GM11168 (cell line): ENCODE measurements around the gene RABGGTA.

Source experiments
- in situ Hi-C: fragments of 300-500 bp; cut with MboI; formaldehyde crosslinking; loops from one replicate; pipeline ENCODE4 v1.12.0; 2022; ENCODE audit warnings: low sequenced_read_pairs; ENCODE audit not compliant: unreplicated experiment

RABGGTA gene

DNA sequence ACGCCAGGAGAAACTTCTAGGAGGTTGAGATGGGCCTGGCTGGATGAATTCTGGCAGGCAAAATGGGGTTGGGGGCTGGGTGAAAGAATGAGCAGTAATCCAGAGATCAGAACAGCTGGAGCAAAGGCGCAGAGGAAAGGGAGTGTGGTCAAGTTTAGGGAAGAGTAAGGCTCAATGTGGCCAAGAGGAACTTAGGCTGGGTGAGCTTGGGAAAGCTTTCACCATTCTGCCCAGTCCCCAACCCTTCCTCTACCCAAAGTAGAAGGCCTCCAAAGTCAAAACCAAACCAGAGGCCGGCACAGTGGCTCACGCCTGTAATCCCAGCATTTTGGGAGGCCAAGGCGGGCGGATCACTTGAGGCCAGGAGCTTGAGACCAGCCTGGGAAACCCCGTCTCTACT lies 10.2 kb upstream of the RABGGTA start:
- in situ Hi-C loops: no loop called here

DNA sequence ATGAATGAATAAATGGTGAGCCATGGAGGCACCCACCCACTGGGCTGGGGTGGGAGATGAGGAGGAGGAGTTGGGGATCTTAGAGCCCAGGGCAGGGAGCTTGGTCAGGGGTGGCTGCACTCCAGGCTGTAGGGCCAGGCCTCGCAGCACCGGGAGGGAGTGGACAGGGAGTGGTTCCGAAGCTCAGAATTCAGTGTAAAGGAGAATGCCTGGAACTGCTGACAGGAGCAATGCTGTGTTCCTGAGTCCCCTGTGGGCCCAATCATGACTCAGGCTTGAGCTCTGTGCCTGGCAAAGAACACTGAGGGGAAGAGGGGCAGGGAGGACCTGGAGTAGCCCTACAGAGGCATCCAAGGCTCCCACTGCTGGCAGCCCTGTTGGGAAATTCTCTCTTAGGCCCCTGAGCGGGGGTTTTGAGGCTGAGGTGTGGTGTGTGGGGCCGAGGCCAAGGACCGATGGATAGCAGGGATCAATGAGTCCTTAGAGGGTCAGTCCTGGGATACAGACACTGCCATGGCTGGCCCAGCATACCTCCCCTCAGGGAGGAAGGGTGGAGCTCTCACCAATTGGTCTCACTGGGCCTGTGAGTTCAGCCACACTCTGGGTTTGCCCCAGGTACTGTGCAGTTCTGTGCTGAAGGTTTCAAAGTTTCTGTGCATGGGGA lies 9.5 kb upstream of the RABGGTA start:
- in situ Hi-C loops: no loop called here

DNA sequence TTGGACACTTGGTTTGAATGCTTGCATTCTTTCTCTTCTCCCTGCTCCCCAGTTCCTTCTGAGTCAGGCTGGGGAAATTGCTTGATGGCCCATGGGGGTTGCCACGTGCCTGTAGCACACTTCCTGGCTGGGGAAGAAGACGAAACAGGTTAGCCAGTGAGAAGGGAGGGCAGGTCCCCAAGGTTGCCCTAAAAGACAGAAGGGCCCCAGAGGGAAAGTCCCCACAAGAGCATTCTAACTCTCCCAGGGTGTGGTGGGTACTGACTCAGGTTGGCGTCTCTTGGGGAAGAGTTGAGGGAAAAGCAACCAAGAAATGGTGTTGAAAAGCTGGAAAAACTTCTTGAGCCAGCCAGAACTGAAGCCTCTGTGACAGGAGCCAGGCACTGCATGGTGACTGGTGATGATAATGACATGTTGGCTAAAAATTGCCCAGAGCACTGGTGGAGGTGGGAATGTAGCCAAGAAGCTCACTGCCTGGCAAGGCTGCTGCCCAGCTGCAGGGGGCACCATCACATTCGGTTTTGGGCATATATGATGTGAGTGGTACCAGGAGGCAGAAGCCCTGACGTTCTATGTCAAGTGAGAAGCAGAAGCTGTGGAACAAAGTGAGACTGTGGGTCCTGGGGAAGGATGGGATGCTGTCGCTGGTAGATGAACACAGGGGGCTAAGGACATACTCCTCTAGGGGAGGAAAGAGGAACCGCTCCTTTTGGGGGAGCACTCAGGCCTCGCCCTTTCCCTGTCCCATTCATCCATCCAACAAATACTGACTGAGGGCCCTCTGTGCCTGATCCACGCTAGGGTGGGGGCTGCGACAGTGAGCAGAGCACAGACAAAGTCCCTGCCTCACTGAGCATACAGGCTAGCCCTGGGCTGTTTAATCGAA lies 8.1 kb upstream of the RABGGTA start:
- in situ Hi-C loops: no loop called here

DNA sequence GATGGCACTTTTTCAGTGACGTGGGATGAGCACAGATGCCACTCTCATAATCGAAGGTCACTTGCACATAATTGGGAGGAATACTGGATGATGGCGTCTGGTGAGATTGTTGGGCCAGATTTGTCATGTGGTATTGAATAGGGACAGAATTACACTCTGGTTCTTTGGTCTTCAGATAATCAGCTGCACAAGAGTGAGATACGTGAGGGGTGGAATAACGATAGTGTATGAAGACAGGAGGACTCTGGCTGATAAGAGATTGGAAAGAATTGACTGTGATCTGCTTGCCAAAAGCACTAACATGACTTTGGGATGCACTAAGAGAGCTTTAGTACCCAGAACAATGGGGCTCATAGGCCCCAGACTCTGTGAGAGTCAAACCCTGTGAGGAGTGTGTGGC lies 7.0 kb upstream of the RABGGTA start:
- in situ Hi-C loops: no loop called here

- in situ Hi-C loops: no loop called here
Measured at GRCh38 chr14:24277606-24278321, 6.4 kb upstream of the RABGGTA start.

DNA sequence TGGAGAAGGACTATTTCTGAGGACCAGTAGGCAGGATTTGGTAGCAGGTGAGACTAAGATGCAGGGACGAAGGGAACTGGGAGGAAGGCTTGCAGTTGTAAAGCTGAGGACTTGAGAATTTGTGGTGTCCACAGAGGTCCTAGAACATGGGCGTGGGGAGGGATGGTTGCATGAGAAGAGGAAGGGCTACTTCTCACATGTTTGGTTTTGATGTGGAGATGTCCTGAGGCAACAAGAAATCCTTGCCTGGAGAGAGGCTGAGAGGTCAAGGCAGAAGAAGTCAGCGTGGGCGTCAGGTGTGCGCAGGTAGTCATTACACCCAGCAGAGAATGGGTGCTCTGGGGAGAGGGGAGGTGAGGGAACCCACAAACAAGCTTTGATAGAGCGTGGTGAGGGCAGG lies 5.7 kb upstream of the RABGGTA start:
- in situ Hi-C loops: no loop called here

GRCh38 chr14:24274101-24274543 lies 2.7 kb upstream of the RABGGTA start:
- in situ Hi-C loops: no loop called here

DNA sequence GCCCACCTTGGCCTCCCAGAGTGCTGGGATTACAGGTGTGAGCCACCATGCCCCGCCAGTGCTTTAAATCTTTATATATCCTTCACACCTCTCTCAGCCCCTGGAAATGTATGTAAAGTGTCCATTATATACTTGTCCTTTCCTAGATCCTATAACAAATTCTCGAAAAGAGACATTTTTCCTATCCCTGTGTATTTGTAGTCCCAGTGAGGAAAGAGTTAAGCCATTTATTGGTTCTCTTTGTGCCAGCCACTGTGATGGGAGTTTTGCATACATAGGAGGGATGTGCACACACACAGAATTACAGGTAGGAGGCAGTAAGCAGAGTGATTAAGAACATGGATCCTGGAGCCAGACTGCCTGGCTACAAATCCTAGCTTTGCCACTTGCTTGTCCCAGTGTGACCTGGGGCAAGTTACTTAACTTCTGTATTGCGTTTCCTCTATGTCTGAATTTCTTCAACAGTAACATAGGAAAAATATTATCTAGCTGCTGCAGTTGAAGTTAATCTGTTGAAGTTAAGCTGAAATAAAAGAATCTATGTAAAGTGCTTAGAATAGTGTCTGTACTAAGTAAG lies 2.1 kb upstream of the RABGGTA start:
- in situ Hi-C loops: no loop called here

GRCh38 chr14:24272467-24272866 lies 1.1 kb upstream of the RABGGTA start:
- in situ Hi-C loops: no loop called here

GRCh38 chr14:24271834-24272263 lies 452 bp upstream of the RABGGTA start:
- in situ Hi-C loops: no loop called here

DNA sequence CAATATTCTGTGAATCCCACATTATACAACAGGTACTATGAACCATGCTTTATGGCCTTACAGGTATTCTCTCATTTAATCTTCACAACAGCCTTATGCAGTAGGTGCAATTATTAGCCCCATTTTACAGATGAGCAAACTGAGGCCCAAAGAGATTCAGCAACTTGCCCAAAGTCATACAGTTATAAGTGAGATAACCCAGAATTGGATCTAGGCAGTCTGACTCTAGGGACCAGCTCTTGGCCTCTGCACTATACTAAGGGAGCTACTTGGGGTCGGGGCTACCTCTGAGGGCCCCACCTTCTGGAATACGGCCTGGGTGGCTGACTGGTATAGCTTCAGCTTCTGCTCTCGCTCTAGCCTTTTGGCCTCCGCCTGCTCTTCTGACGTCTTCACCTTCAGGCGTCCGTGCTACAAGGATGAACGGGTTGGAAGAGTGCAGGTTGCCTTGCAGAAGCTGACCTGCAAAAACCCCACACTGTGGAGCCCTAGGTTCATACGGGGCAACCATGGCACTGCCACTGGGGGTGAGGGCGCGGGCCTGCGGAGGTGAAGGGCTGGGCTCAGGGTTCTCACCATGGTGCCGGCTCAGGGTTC lies 762 bp downstream of the RABGGTA start:
- in situ Hi-C loops: no loop called here

GRCh38 chr14:24269910-24270536 lies 1.4 kb downstream of the RABGGTA start:
- in situ Hi-C loops: no loop called here

- in situ Hi-C loops: no loop called here
Measured at GRCh38 chr14:24269368-24269767, 2.0 kb downstream of the RABGGTA start.

- in situ Hi-C loops: no loop called here
Measured at GRCh38 chr14:24268225-24268624, 3.2 kb downstream of the RABGGTA start.

DNA sequence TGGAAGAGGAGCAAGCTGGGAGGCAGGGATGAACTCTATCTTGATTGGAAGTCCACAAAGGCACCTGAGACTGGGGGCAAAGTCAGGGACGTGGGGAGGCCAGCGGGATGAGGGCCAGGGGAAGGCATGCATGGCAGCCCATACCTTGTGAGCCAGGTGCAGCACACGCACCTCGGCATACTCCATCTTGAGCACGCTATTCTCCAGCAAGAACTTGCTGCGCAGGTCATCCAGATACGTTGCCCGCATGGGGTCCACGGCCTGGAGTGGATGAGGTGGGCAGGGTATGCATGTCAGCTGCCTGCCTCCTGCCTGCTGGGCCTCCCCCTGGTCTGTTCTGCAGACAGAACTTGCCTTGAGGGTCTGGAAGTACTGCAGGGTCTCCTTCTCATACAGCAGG lies 3.9 kb downstream of the RABGGTA start:
- in situ Hi-C loops: no loop called here

- in situ Hi-C loops: no loop called here
Measured at GRCh38 chr14:24266344-24267244, 4.8 kb downstream of the RABGGTA start.

DNA sequence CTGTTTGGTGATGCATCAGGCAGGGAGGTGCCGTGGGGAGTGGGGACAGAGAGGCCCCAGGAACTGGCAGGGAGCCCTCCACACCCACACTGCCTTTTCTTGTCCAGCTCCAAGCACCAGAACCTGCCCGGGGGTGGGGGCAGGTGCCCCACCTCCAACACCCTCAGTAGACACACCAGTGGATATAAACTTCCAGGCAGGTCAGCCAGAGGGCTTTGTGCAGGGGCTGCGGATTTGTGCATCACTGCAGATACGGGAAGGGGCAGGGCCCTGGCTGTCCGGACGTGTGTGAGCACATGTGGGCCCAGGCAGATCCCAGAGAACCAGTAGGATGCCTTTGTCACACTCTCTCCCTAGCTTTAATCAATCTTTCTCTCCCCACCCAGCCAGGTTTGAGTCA lies 7.1 kb downstream of the RABGGTA start:
- in situ Hi-C loops: no loop called here

DNA sequence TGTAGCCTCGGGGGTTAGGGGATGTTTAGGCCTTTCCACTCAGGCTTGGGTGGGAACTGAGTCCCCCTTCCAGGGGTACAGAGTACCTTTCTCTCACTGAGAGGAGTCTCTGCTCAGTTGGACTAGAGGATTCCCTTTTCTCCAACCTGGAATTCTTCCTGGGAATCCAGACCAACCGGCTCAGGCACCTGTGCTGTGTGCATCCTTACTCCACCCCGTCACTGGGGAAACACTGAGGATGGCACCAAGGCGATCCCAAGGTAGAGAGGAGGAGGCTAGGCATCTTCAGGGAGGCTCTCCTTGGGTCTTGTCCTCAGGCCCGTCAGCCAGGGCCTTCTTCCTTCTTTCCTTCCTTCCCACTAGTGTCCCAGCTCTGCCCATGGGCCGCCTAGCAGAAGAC lies 7.5 kb downstream of the RABGGTA start:
- in situ Hi-C loops: no loop called here
